ENCODE data around the gene RAB11FIP4. TPM values are rescaled to one million over a fixed set of nuclear protein-coding genes. Genes with fewer than 3 reads are reported as not detected.
"Not testable (repeated sequence)": the region's sequence is repeated elsewhere in the genome, so short reads cannot be mapped to it uniquely, and the experiment has no call there.

RAB11FIP4 gene
- total and polyA plus RNA-seq, 7 donors: 0.66 to 32.5 (median 1.8) TPM

- intact Hi-C loops (cut with DNase I): no loop called here
- no peaks in the 10 kb centered on the region for H3K9me3 ChIP-seq
- DNase-seq: no peak
- H3K4me3 ChIP-seq: no peak overlapping the region
- H3K36me3 ChIP-seq: peaks cover 0 to 30% (median 0%) of the 10 kb centered on the region in 4 donors
- TF ChIP-seq EP300 (IDR thresholded peaks at IDR 0.05) (no peak), POLR2A (IDR thresholded peaks at IDR 0.05) (no peak), CTCF (IDR thresholded peaks at IDR 0.05) (no peak), POLR2AphosphoS5 (IDR thresholded peaks at IDR 0.05) (no peak)
- peaks cover 0 to 1% (median 0%) of the 10 kb centered on the region in 4 donors for H3K4me1 ChIP-seq
- no peak overlapping the region for H3K27ac ChIP-seq
- no peaks in the 10 kb centered on the region for H3K27me3 ChIP-seq
These were observed 12.8 kb upstream of the RAB11FIP4 start for GRCh38 chr17:31378638-31379037.

- TF ChIP-seq EP300 (IDR thresholded peaks at IDR 0.05): no peak
- TF ChIP-seq CTCF (IDR thresholded peaks at IDR 0.05): no peak
- TF ChIP-seq POLR2AphosphoS5 (IDR thresholded peaks at IDR 0.05): no peak
- TF ChIP-seq POLR2A (IDR thresholded peaks at IDR 0.05): no peak
- Histone ChIP-seq H3K4me3 (no peak overlapping the region), H3K4me1 (no peaks in the 10 kb centered on the region), H3K9me3 (no peaks in the 10 kb centered on the region), H3K36me3 (peaks cover 0 to 20% (median 0%) of the 10 kb centered on the region in 4 donors), H3K27ac (no peak overlapping the region), H3K27me3 (no peaks in the 10 kb centered on the region)
- 96% methylated on average over 1 of the region's 1 CpG for WGBS, 2 donors
- no peak for DNase-seq
- intact Hi-C loops (cut with DNase I): no loop called here
These were observed 11.8 kb upstream of the RAB11FIP4 start for GRCh38 chr17:31379597-31380205.

GRCh38 chr17:31381165-31381668 is 10.3 kb upstream of the RAB11FIP4 start:
- TF ChIP-seq POLR2AphosphoS5 (IDR thresholded peaks at IDR 0.05) (no peak), POLR2A (IDR thresholded peaks at IDR 0.05) (no peak), CTCF (IDR thresholded peaks at IDR 0.05) (no peak), EP300 (IDR thresholded peaks at IDR 0.05) (no peak)
- no peak for DNase-seq
- Histone ChIP-seq H3K27ac (no peak overlapping the region), H3K9me3 (no peaks in the 10 kb centered on the region), H3K36me3 (peaks cover 0 to 7% (median 0%) of the 10 kb centered on the region in 4 donors), H3K27me3 (no peaks in the 10 kb centered on the region), H3K4me3 (no peak overlapping the region), H3K4me1 (no peaks in the 10 kb centered on the region)
- intact Hi-C loops (cut with DNase I): no loop called here

- H3K4me3 ChIP-seq; H3K9me3 ChIP-seq; intact Hi-C loops (cut with DNase I); H3K4me1 ChIP-seq; H3K27me3 ChIP-seq; H3K27ac ChIP-seq; H3K36me3 ChIP-seq; DNase-seq: not testable (repeated sequence)
- 92 to 94% methylated on average over 11 of the region's 11 CpGs for WGBS, 2 donors
These were observed 8.7 kb upstream of the RAB11FIP4 start for GRCh38 chr17:31382668-31383275.

- DNase-seq; intact Hi-C loops (cut with DNase I): not testable (repeated sequence)
- 92 to 96% methylated on average over 6 of the region's 6 CpGs for WGBS, 2 donors
These were observed 8.0 kb upstream of the RAB11FIP4 start for GRCh38 chr17:31383488-31383887.

More at GRCh38 chr17:31383488-31383887, 8.0 kb upstream of the RAB11FIP4 start:
- not testable (repeated sequence) for H3K36me3 ChIP-seq, H3K9me3 ChIP-seq, H3K4me3 ChIP-seq, H3K4me1 ChIP-seq, H3K27me3 ChIP-seq, H3K27ac ChIP-seq
